ENCODE data around the gene RBM6.

GRCh38 chr3:50089609-50089945 is 149.6 kb downstream of the RBM6 start:
- TF ChIP-seq CTCF (conservative IDR thresholded peaks at IDR 0.05) (no peak), EZH2 (IDR thresholded peaks at IDR 0.05; ENCODE audit: low read depth) (no peak)

Data from PC-9 (cell line).